Globus pallidus (tissue), 1 donor: ENCODE data around the gene CDCP2.
A peak's percentile ranks its signal among the peaks of the same experiment; 100 is the strongest.

Experiments used
- DNase-seq: peaks from one replicate; pipeline ENCODE4 v3.0.0-alpha.2; 2015; ENCODE audit warnings: low spot score

CDCP2 gene

GRCh38 chr1:54136963-54137533 lies 15.8 kb downstream of the CDCP2 start:
- DNase-seq = no peak

- no peak for DNase-seq
These were observed 16.4 kb downstream of the CDCP2 start for GRCh38 chr1:54136269-54136896.

GRCh38 chr1:54135436-54136120 lies 17.2 kb downstream of the CDCP2 start:
- DNase-seq = no peak

- no peak for DNase-seq
These were observed 18.5 kb downstream of the CDCP2 start for GRCh38 chr1:54134295-54134694.

- DNase-seq = no peak
These were observed 20.3 kb downstream of the CDCP2 start for GRCh38 chr1:54132495-54132894.

DNA sequence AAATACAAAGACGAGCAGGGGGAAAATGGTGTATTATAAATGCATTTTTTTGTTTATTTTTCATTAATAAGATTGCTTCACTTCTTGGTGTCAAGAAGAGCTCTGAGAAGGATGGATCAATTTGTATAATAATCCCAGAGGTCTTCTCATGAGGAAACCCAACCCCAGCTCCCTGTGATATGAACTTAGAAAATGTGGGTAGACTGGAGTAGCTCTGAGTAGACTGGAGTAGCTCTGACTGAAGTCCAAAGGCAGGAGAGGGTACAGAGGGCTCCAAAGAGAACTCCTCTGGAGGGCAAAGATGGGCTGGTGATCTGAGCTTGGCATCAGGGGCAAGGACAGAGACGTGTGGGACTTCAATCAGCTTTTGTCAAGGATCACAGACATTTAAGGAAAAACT lies 21.4 kb downstream of the CDCP2 start:
- DNase-seq = no peak

DNA sequence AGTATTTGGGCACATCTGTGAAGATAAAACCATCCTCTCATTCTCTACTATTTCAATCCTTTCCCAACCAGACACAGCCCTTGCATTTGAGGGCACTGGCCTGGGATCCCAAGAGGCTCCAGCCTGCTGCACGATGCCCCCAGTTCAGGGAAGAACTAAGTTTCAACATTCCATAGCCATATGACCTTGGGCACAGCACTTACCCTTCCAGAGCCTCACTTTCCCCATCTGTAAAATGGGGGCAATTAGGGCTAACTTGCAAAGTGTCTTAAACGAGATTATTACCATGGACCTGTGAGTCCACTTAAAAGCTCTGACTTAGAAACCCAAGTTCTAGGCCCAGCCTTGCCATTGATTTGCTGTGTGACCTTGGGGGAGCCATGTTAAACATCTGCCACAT lies 22.9 kb downstream of the CDCP2 start:
- no peak for DNase-seq

GRCh38 chr1:54127594-54128300 lies 25.1 kb downstream of the CDCP2 start:
- DNase-seq = no peak

- no peak for DNase-seq
These were observed 26.5 kb downstream of the CDCP2 start for GRCh38 chr1:54126271-54126815.

DNA sequence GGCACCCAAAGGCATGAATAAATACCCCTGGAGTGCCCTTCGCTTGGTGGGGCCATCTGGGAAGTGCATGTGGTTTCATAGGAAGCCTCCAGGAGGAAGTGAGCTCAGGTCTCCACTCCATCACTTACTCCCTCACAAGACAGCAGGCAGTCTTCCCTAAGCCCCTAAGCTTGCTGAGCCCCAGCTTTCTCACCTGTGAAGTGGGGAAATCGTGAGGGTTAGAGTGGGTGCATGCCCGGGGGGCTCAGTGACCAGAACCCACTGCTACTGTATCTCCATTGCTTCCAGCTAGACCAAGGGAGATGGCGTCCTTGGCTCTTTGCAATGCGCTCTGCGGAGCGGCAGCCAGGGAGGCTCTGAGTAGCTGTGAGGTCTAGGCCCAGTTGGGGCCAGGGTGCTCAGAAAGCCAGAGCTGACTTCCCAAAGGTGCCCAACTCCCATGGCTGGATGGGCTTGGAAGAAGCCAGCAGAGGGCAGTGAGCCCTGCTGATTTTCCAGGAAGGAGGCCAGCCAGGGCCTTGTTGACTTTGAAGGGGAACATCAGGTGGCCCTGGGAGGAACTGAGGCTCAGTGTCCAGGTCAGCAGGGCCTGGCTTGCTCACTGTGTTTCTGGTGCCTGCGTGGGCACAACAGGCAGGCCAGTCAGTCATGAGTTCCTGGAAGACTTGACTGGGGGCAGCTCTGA lies 27.3 kb downstream of the CDCP2 start:
- no peak for DNase-seq

GRCh38 chr1:54124906-54125305 lies 27.9 kb downstream of the CDCP2 start:
- no peak for DNase-seq

DNA sequence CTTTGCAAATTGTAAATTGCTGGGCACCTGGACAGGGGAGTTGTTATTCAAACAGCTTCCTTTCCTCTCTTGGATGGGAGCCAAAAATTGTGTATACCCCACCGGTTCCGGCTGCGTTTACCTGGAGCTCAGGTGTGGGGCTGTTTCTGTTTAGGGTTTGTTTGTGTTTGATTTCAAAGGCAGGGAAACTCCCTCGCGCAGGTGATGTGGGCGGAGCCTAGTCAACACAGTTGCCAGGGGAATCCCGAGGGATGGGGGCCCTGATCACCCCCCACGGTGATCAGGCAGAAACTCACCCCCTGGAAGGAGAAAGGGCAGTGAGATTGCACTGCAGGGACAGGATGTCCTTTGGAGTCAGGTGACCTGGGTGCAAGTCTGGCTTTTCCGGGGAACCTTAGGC lies 28.3 kb downstream of the CDCP2 start:
- DNase-seq = no peak

GRCh38 chr1:54122992-54123391 lies 29.8 kb downstream of the CDCP2 start:
- DNase-seq = no peak

GRCh38 chr1:54122135-54122751 lies 30.6 kb downstream of the CDCP2 start:
- DNase-seq = no peak

GRCh38 chr1:54121482-54122134 lies 31.2 kb downstream of the CDCP2 start:
- DNase-seq = peak; percentile 62

DNA sequence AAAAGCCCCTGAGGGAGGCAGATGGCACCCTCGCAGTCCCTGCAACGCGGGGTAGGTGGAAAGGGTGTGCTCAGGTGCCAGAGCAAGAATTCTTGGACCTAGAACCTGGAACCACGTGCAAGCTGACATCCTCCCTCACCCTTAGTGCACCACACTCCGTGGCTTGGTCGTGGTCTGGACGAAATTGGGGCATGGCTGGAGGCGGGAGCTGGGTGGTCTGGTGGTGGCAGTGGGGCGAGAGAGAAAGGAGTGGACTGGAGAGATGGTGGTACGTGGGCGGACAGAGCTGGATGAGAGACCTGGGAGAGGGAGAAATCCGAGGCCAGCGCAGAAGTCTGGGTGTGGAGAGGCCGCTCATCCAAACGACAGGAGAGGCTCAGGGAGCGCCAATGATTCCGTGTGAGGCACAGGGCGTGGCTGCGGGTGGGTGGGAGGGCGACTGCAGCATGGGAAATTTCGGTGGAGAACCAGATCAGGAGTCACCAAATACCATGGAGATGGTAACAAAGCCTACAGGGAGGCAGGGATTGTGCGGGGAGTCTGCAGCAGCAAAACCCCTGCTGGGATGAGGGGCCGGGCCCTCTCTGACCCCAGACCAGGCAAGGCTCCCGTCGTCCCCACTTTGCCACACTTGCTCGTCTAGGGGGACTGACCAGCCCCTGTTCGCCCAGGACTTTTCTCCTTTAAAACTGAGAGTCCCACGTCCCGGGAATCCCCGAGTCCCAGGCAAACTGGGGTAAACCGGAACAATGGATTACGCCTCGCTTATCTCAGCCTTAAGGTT lies 31.9 kb downstream of the CDCP2 start:
- no peak for DNase-seq

- no peak for DNase-seq
These were observed 32.6 kb downstream of the CDCP2 start for GRCh38 chr1:54120018-54120697.

DNA sequence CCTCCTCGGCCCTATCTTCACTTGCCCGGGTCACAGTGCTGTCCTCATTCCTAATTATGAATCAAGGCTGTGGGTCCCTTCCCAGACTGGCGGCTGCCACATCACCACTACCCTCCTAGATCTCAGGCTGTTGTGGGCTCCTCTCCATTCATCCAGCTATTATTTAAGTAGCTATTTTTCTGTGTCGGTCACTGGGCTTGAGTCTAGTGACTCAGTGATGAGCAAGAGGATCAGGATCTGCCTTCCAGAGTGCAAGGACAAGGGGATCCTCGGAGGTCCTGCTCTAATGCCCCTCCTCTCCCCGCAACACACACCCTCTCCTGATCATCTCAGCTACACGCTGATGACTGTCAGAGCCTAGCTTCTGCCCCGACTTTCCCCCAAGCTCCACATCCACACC lies 34.1 kb downstream of the CDCP2 start:
- DNase-seq = no peak

GRCh38 chr1:54117815-54118563 lies 34.8 kb downstream of the CDCP2 start:
- DNase-seq = peak; percentile 80
